GM19463 (cell line): ENCODE data around the gene CNEP1R1.
A peak's percentile ranks its signal among the peaks of the same experiment; 100 is the strongest.

Experiments used
- ATAC-seq: cut with Tn5 transposase; IDR thresholded peaks from one replicate; pipeline ENCODE4 v1.9.1; 2021; ENCODE audit warnings: mild to moderate bottlenecking, moderate library complexity; ENCODE audit not compliant: unreplicated experiment

The CNEP1R1 gene

DNA sequence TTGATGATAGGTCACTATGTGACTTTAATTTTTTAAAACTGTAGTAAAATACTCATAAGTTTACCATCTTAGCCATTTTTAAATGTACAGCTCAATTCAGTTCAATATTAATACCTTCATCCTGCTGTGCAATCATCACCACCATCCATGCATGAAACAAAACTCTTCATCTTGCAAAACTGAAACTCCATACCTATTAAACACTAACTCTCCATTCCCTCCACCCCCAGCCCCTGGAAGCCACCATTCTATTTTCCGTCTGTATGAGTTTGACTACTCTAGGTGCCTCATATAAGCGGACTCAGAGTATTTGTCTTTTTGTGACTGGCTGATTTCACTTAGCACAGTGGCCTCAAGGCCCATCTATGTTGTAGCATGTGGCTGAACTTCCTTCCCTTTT is 9.4 kb upstream of the CNEP1R1 start:
- ATAC-seq, result peak; percentile 45

DNA sequence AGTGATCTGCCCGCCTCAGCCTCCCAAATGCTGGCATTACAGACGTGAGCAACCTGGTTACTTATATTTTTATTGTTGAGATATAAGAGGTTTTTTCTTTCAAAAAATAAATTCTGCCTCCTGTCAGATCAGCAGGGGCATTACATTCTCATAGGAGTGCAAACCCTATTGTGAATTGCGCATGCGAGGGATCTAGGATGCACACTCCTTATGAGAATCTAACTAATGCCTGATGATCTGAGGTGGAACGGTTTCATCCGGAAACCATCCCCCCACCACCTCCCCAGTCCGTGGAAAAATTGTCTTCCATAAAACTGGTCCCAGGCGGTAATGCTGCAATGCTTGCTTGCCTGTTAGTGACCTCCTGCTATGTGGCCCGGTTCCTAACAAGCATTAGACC is 7.5 kb upstream of the CNEP1R1 start:
- ATAC-seq, result no peak

DNA sequence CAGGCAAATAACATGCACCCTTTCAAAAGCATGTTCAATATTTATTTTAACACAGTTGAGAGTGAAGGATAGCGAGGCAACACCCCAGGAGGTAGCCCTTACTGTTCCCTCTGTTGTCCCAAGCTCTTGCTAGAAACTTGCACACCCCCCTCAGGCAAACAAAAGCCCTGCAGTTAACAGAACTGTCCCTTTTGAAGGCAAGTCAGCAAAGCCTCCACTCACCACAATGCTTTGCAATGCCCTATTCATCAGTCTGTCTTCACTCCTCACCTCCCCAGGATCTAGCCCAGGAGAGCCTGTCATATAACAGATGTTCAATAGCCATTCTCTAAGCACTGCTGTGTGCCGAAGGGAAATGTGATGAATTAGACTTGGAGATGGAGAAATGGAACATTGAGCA is 3.5 kb upstream of the CNEP1R1 start:
- ATAC-seq, result no peak

DNA sequence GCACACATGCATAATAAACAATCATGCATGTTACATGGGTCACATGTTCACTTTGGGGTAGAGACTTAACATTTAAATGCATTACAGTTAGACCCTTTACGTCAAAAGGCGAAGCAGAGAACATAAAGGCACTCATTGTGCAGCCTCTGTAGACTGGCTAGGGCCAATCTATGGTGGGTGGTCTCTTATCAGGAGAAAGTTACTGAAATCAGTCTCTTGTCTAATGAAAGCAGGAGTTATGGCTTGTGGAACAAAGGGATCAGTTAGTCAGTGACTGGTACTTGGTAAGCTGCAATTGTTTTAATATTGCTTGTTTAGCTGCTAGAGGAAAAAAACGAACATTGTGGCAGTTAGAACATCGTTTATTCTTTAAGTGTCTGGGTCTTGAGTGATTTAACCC is 1.4 kb upstream of the CNEP1R1 start:
- ATAC-seq, result no peak

- ATAC-seq, result no peak
Observed at GRCh38 chr16:50024207-50024606, 818 bp upstream of the CNEP1R1 start.

DNA sequence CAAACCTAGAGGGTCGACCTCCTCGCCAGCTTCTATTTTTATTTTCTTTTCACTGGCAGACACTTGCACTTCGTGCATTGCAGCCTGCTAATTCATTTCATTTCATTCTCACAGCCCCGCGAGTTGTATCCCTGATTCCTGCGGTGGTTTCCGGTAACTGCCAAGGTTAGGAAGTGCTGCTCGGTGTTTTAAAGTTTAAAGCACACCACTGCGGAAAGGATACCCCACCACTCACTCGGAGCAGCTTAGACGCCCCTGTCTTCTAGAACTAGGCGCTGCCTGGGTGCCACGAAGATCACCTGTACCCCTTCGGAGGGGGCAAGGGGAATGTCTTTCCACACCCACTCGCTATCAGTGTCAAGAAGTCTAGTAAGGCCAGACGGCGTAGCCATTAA is 509 bp downstream of the CNEP1R1 start:
- ATAC-seq, result peak; percentile 5

GRCh38 chr16:50027829-50028228 is 2.8 kb downstream of the CNEP1R1 start:
- ATAC-seq, result no peak

DNA sequence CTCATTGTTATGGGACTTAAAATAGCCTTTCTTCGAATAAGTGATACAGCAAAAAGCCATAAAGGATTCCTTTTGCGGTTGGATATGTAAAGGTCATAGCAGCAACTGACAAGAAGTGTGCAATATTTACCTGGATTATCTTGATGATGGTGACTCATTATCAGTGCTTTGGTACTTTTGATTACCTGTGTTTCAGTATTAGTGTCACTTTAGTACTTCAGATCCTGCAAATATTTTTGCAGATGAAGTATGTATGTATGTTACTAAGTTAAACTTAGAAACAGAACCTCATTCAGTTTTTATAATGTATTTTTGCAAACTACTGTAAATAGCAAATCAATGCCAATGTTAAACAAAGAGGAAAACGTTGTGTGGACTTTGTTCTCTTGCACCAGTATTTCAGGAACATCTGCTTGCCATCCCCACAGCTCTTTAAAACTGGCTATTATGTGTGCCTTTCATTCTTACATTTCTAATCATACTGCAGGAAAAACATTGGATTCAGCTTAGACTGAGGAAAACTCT is 10.5 kb downstream of the CNEP1R1 start:
- ATAC-seq, result no peak

GRCh38 chr16:50036426-50036825 is 11.4 kb downstream of the CNEP1R1 start:
- ATAC-seq, result no peak

DNA sequence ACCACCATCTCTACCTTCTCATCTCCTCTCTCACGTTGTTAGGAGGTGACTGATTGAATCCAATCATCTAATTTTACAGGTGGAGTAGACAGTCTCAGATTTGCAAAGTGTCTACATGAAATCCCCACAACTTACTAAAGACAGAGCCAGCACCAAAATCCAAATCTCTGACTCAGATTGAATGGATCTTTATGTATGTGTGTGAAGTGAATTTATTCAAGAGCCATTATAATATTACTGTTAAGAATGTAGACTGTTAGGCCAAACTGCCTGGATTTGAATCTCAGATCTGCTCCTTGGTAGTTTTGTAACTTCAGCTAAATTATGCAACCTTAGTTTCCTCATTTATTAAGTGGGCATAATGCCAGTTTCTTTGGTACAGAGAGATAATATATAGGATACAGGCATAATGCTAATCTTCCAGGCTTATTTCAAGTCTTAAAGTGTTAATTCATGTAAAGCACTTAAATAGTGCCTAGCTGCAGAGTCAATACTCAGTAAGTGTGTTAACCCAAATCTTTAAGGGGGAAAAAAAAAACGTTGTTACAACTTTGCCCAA is 12.7 kb downstream of the CNEP1R1 start:
- no peak for ATAC-seq

DNA sequence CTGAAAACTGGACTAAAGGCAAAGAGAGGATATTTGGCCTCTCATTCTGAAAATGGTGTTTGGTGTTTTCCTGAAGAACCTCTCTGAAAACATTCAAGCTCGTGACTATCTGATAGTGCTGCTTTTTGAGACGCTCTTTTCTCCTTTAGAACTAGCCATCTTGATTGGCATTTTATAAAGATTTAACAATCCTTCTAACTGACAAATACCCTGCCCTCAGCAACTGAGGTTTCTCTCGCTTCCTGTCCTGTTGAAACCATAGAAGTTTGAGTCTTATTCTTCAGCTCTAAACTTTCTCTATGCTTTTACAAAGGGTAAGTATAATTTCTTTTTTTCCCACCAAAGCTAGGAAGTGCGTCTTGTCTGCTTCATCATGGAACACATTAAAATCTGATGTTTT is 13.3 kb downstream of the CNEP1R1 start:
- ATAC-seq, result no peak

- no peak for ATAC-seq
Observed at GRCh38 chr16:50038756-50039529, 13.9 kb downstream of the CNEP1R1 start.

DNA sequence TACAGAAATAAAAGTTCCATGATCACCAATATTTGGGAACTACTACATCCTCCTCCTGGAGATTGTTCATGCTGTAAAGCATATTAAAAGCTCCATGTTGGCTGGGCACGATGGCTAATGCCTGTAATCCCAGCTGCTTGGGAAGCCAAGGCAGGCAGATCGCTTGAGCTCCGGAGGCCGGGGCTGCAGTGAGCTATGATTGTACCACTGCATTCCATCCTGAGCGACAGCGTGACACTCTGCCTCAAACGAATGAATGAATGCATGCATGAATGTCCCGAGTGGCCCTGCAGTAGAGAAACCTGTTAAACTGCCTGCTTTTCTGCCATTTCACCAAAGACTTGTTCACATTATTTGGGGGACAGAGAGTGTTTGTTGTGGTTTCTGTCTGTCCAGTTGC is 15.0 kb downstream of the CNEP1R1 start:
- ATAC-seq, result no peak

GRCh38 chr16:50040710-50041109 is 15.7 kb downstream of the CNEP1R1 start:
- no peak for ATAC-seq

DNA sequence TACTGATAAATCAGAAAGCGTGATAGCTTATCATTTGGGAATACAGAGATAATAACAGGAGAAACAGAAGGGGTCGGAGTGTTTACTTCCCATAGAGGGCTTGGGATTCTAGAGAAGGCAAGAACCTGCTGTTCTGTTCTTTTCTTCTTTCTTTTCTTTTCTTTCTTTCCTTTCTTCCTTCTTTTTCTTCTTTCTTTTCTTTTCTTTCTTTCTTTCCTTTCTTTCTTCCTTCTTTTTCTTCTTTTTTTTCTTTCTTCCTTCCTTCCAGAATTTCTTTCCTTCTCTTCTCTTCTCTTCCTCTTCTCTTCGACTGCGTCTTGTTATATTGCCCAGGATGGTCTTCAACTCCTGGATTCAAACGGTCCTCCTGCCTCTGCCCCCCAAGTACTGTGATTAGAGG is 18.3 kb downstream of the CNEP1R1 start:
- ATAC-seq, result no peak

DNA sequence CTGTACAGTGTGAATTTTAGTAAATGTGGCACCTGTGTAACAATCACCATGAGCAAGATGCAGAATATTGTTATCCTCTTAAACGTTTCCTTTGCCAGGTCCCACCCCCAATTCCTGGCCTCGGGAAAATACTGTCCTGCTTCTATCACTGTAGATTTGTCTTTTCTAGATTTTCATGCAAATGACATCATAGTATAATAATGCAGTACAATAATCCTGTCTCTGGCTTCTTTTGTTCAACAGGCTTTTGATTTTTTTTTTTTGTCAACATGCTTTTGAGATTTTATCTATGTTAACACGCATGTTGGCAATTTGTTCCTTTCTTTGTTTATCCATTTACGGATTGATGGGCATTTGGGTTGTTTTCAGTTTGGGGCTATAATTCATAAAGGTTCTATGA is 20.4 kb downstream of the CNEP1R1 start:
- ATAC-seq, result no peak

GRCh38 chr16:50046853-50047252 is 21.8 kb downstream of the CNEP1R1 start:
- no peak for ATAC-seq

GRCh38 chr16:50047864-50048263 is 22.8 kb downstream of the CNEP1R1 start:
- ATAC-seq, result no peak

- no peak for ATAC-seq
Observed at GRCh38 chr16:50050802-50051201, 25.8 kb downstream of the CNEP1R1 start.

- ATAC-seq, result no peak
Observed at GRCh38 chr16:50056226-50056625, 31.2 kb downstream of the CNEP1R1 start.

DNA sequence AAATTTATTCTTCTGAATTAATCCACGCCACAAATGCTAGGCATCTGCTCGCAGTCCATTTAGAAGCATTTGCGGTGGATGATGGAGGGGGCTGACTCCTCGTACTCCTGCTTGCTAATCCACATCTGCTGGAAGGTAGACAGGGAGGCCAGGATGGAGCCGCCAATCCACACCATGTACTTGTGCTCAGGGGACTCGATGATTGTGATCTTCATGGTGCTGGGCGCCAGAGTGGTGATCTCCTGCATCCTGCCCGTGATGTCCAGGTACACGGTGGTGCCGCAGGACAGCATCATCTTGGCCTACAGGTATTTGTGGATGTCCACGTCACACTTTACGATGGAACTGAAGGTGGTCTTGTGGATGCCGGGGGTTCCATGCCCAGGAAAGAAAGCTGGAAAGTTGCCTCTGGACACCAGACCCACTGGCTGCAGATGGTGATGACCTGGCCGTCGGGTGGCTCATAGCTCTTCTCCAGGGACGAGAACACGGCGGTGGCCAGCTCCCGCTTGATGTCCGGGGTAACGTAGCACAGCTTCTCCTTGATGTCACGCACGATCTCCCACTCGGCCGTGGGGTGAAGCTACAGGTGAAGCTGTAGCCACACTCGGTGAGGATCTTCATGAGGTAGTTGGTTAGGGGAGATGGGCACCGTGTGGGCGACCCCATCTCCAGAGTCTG is 33.2 kb downstream of the CNEP1R1 start:
- ATAC-seq, result no peak

GRCh38 chr16:50059111-50059510 is 34.1 kb downstream of the CNEP1R1 start:
- ATAC-seq, result no peak
